Stimulated activated CD4-positive, alpha-beta T cell treated with anti-CD3 and anti-CD28 coated beads, Interleukin-4, amount 100 ng/mL, for 1 hour (primary cell): ENCODE measurements around the gene MZF1.
"Not testable (repeated sequence)": the region's sequence is repeated elsewhere in the genome, so short reads cannot be mapped to it uniquely, and the experiment has no call there.

Source experiments
- DNase-seq: peaks from one replicate; pipeline ENCODE4 v3.0.0-alpha.2; 2020

MZF1 gene

GRCh38 chr19:58555369-58555885 is 17.7 kb downstream of the MZF1 start:
- no peak for DNase-seq

GRCh38 chr19:58554494-58555368 is 18.4 kb downstream of the MZF1 start, which contains the start of gene CHMP2A:
Gene CHMP2A, minus strand, starts transcription at chr19:58555105. Its CDS starts 893 bp downstream, at chr19:58554212.
- DNase-seq = peak; percentile 98

GRCh38 chr19:58553799-58554493 is 19.2 kb downstream of the MZF1 start:
- no peak for DNase-seq

DNA sequence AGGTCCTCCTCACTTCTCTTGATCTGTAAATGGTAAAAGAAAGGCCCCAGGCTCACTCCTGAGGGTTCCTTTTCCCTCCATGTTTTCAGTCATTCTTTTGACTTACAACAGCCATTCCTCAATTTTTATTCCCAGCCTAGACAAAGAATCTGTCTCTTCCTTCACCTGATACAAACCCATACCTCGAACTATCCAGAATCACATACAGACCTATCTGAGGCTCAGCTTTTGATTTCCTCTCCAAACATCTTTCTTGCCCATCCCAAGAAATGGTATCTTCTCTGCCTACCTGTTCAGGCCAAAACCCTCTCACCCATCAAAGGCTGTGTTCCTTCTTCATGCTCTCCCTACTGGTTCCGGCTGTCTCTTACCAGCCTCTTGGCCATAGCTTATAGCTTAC is 20.5 kb downstream of the MZF1 start:
- DNase-seq = no peak

GRCh38 chr19:58551577-58552471 is 21.3 kb downstream of the MZF1 start:
- DNase-seq = no peak

- no peak for DNase-seq
These were observed 22.0 kb downstream of the MZF1 start for GRCh38 chr19:58551123-58551497.

DNA sequence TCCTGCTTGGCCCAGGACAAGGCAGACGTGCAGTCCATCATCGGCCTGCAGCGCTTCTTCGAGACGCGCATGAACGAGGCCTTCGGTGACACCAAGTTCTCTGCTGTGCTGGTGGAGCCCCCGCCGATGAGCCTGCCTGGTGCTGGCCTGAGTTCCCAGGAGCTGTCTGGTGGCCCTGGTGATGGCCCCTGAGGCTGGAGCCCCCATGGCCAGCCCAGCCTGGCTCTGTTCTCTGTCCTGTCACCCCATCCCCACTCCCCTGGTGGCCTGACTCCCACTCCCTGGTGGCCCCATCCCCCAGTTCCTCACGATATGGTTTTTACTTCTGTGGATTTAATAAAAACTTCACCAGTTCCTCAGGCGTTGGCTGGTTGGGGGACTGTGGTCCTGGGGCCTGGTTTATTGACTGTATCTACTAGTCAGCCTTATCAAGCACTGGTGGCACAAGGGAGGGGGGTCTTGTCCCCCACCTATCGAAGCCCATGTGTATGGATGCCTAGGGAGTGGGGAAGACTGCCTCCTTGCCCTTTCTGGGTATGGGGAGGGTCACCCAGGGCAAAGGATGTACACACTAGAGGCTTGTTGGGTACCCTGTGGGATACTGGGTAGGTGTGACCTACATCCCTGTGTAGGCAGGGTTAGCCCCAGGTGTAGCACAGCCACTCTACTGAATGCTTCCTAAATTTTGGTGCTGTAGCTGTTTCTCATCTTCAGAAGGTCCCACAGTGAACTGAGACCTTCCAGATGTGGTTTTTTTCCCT is 22.6 kb downstream of the MZF1 start:
- no peak for DNase-seq

DNA sequence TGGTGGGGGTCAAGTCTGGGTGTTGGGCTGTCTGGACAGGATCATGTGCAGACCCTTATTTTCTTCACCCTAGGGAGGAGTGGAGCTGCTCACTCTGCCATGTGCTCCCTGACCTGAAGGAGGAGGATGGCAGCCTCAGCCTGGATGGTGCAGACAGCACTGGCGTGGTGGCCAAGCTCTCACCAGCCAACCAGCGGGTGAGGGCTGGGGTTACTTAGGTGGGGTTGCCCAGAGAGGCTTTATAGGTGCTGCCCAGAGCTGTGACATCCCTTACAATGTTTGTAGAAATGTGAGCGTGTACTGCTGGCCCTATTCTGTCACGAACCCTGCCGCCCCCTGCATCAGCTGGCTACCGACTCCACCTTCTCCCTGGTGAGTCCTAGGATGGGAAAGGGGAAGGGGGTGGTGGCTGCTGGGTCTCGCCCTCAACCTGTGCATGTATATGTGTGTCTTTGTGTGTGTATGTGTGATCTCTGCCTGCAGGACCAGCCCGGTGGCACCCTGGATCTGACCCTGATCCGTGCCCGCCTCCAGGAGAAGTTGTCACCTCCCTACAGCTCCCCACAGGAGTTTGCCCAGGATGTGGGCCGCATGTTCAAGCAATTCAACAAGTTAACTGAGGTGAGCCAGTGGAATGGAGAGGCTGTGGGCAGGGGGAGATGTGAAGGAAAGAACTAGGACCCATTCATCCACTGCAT is 23.3 kb downstream of the MZF1 start:
- no peak for DNase-seq

DNA sequence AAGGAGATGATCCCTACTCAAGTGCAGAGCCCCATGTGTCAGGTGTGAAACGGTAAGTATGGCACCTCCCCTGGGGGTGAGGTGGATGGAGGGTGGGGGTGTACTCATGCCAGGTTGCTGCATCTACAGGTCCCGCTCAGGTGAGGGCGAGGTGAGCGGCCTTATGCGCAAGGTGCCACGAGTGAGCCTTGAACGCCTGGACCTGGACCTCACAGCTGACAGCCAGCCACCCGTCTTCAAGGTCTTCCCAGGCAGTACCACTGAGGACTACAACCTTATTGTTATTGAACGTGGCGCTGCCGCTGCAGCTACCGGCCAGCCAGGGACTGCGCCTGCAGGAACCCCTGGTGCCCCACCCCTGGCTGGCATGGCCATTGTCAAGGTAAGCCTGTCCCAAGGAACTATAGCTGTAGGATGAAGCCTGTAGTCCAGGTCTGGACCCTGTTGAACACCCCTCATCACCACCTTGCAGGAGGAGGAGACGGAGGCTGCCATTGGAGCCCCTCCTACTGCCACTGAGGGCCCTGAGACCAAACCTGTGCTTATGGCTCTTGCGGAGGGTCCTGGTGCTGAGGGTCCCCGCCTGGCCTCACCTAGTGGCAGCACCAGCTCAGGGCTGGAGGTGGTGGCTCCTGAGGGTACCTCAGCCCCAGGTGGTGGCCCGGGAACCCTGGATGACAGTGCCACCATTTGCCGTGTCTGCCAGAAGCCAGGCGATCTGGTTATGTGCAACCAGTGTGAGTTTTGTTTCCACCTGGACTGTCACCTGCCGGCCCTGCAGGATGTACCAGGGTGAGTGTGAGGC is 24.1 kb downstream of the MZF1 start:
- no peak for DNase-seq

- no peak for DNase-seq
These were observed 25.5 kb downstream of the MZF1 start for GRCh38 chr19:58547323-58548312.

DNA sequence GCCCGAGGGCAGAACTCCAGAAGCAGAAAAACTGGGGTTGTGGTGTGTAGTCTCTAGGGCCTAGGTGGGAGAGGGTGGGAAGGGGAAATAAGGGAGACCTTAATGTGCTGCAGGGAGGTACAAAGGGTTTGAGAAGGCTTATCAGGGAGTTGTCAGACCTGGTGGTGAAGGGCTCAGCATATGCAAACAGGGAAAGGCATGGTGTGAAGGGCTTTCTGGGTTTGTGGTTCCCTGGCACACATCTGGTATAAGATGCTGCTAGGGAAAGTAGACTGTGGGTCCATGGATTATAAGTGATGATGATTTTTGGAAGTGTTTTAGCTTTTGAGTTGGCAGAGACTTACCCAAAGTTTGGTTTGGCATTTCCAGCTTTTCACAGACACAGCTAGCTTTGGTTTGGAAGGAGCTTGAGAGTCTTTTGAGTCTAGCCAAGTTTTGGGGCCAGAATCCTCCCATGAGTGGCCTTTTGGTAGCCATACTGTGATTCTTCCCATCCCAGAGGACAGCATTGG is 27.1 kb downstream of the MZF1 start:
- no peak for DNase-seq

GRCh38 chr19:58545286-58546018 is 27.7 kb downstream of the MZF1 start:
- no peak for DNase-seq

GRCh38 chr19:58544591-58545285 is 28.4 kb downstream of the MZF1 start:
- DNase-seq = peak; percentile 77

- DNase-seq = peak; percentile 100
These were observed 29.1 kb downstream of the MZF1 start, which contains the start of gene TRIM28 for GRCh38 chr19:58543826-58544590. Gene TRIM28, plus strand, starts transcription at chr19:58544064. Its CDS starts 694 bp downstream, at chr19:58544758.

DNA sequence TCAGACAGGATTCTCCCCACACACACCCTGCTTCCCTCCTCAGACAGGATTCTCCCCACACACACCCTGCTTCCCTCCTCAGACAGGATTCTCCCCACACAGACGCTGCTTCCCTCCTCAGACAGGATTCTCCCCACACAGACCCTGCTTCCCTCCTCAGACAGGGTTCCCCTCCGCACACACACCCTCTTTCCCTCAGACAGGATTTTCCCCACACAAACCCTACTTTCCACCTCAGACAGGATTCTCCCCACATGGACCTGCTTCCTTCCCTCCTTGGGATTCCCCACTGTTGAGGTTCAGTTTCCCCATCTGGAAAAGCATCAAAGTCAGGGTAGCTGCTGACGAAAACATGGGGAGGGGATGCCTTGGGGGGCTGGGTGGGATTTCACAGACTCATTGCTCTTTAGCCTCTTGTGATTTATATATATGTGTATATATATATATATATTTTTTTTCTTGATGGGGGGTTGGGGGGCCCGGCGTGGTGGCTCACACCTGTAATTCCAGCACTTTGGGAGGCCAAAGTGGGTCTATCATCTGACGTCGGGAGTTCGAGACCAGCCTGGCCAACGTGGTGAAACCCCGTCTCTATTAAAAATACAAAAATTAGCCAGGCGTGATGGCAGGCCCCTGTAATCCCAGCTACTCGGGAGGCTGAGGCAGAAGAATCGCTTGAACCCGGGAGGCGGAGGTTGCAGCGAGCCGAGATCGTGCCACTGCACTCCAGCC is 30.3 kb downstream of the MZF1 start:
- DNase-seq = not testable (repeated sequence)

DNA sequence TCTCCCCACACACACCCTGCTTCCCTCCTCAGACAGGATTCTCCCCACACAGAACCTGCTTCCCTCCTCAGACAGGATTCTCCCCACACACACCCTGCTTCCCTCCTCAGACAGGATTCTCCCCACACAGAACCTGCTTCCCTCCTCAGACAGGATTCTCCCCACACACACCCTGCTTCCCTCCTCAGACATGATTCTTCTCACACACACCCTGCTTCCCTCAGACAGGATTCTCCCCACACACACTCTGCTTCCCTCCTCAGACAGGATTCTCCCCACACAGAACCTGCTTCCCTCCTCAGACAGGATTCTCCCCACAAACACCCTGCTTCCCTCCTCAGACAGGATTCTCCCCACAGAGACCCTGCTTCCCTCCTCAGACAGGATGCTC is 34.0 kb downstream of the MZF1 start:
- not testable (repeated sequence) for DNase-seq
